Fibroblast of lung (primary cell): ENCODE measurements around the gene GPX8. TPM values are rescaled to one million over a fixed set of nuclear protein-coding genes. Genes with fewer than 3 reads are reported as not detected.

Experiments
- DNase-seq, 2 donors: peaks; one replicate each; pipeline versions ENCODE4 v3.0.0 to v3.0.0-alpha.2; 2010; ENCODE audit warnings: low read depth in 2 of 2
- H2AFZ ChIP-seq: 2 replicates; pipeline ENCODE4 v1.5.1; 2012; ENCODE audit warnings: low read length, control low read depth, inconsistent platforms
- H3K27ac ChIP-seq: 2 replicates; pipeline ENCODE4 v1.5.1; 2011; ENCODE audit warnings: low read length, control low read depth; ENCODE audit not compliant: insufficient read depth
- H3K27me3 ChIP-seq: 2 replicates; pipeline ENCODE4 v1.5.1; 2011; ENCODE audit warnings: mild to moderate bottlenecking, low read length; ENCODE audit not compliant: control insufficient read depth, insufficient read depth
- H3K36me3 ChIP-seq: 2 replicates; pipeline ENCODE4 v1.5.1; 2011; ENCODE audit warnings: low read length; ENCODE audit not compliant: control insufficient read depth, insufficient read depth
- H3K4me1 ChIP-seq: 2 replicates; pipeline ENCODE4 v1.5.1; 2011; ENCODE audit warnings: low read length; ENCODE audit not compliant: control insufficient read depth, insufficient read depth; ENCODE audit errors: extremely low read depth
- H3K4me2 ChIP-seq: 2 replicates; pipeline ENCODE4 v1.5.1; 2011; ENCODE audit warnings: low read length, control low read depth; ENCODE audit not compliant: insufficient read depth; ENCODE audit errors: extremely low read depth
- H3K4me3 ChIP-seq, 4 experiments: fragments of 200-600 bp in 1 of 4; sonication (generic) in 1 of 4; replicated peaks in 1 of 4; 2 replicates each; pipeline ENCODE4 v1.5.1; 2011 to 2016; ENCODE audit warnings: low read length in 4 of 4, low read depth in 3 of 4, mild to moderate bottlenecking in 3 of 4, control low read depth in 2 of 4, inconsistent platforms in 1 of 4, mixed read lengths in 1 of 4; ENCODE audit not compliant: insufficient read depth in 1 of 4; ENCODE audit errors: control extremely low read depth in 1 of 4
- H3K79me2 ChIP-seq: 2 replicates; pipeline ENCODE4 v1.5.1; 2012; ENCODE audit warnings: mild to moderate bottlenecking, low read length, inconsistent platforms; ENCODE audit not compliant: control insufficient read depth, insufficient read depth
- H3K9ac ChIP-seq: 2 replicates; pipeline ENCODE4 v1.5.1; 2011; ENCODE audit warnings: mild to moderate bottlenecking, low read length, control low read depth; ENCODE audit not compliant: insufficient read depth
- H3K9me3 ChIP-seq: 2 replicates; pipeline ENCODE4 v1.5.1; 2012; ENCODE audit warnings: low read depth, low read length; ENCODE audit not compliant: control insufficient read depth, insufficient read depth
- H4K20me1 ChIP-seq: 2 replicates; pipeline ENCODE4 v1.5.1; 2011; ENCODE audit warnings: low read length; ENCODE audit not compliant: control insufficient read depth, insufficient read depth; ENCODE audit errors: extremely low read depth
- EZH2 ChIP-seq: IDR thresholded peaks from 2 replicates; pipeline ENCODE4 v1.5.1; 2012; ENCODE audit warnings: low read length, control low read depth, mild to moderate bottlenecking; ENCODE audit errors: missing control alignments
- polyA plus RNA-seq, 2 donors: library from polyadenylated mRNA; depleted of rRNA in 1 of 2; stranded (reverse) in 1 of 2; unstranded in 1 of 2; fragments of >200 nt; gene quantifications; 2 replicates each; pipeline ENCODE4 v1.2.1, GENCODE V29; 2011 to 2012; ENCODE audit warnings: missing spikeins in 1 of 2
- total RNA-seq: library from RNA; depleted of rRNA; stranded (reverse); fragments of >200 nt; gene quantifications from 2 replicates; pipeline ENCODE4 v1.2.1, GENCODE V29; 2014
- TF ChIP-seq, protein P1 (sequence below), 2 donors: IDR thresholded peaks in 1 of 2; conservative IDR thresholded peaks in 1 of 2; 1 replicate in 1 of 2; 2 replicates in 1 of 2; pipeline ENCODE4 v1.5.1; 2011 to 2012; ENCODE audit warnings: low read length in 2 of 2, control low read depth in 1 of 2, inconsistent platforms in 1 of 2, low read depth in 1 of 2, mild to moderate bottlenecking in 1 of 2

Gene GPX8
- total and polyA plus RNA-seq, 2 donors (not counting 1 experiment from before 2014, with no cell fraction given) = 84.7 to 241 TPM

GRCh38 chr5:55191165-55191564 lies 31.2 kb downstream of the GPX8 start:
- Histone ChIP-seq H3K79me2 (no peaks in the 10 kb centered on the region), H3K27ac (no peak overlapping the region), H3K9me3 (no peaks in the 10 kb centered on the region), H3K9ac (no peak overlapping the region), H2AFZ (no peak overlapping the region), H3K4me3 (no peak overlapping the region), H4K20me1 (no peaks in the 10 kb centered on the region), H3K4me1 (no peaks in the 10 kb centered on the region), H3K27me3 (peaks cover 16% of the 10 kb centered on the region), H3K4me2 (no peak overlapping the region), H3K36me3 (no peaks in the 10 kb centered on the region)
- TF ChIP-seq EZH2 = no peak
- TF ChIP-seq, protein P1, sequence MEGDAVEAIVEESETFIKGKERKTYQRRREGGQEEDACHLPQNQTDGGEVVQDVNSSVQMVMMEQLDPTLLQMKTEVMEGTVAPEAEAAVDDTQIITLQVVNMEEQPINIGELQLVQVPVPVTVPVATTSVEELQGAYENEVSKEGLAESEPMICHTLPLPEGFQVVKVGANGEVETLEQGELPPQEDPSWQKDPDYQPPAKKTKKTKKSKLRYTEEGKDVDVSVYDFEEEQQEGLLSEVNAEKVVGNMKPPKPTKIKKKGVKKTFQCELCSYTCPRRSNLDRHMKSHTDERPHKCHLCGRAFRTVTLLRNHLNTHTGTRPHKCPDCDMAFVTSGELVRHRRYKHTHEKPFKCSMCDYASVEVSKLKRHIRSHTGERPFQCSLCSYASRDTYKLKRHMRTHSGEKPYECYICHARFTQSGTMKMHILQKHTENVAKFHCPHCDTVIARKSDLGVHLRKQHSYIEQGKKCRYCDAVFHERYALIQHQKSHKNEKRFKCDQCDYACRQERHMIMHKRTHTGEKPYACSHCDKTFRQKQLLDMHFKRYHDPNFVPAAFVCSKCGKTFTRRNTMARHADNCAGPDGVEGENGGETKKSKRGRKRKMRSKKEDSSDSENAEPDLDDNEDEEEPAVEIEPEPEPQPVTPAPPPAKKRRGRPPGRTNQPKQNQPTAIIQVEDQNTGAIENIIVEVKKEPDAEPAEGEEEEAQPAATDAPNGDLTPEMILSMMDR (conservative IDR thresholded peaks at IDR 0.05 in 1 of 2, IDR thresholded peaks at IDR 0.05 in 1 of 2; ENCODE audit: low read depth in 1 of 2, low read length in 2 of 2) = no peak
- peak in 1 of 2 donors; percentile 20 for DNase-seq

GRCh38 chr5:55205001-55205400 lies 45.0 kb downstream of the GPX8 start:
- TF ChIP-seq, protein P1 (conservative IDR thresholded peaks at IDR 0.05 in 1 of 2, IDR thresholded peaks at IDR 0.05 in 1 of 2; ENCODE audit: low read depth in 1 of 2, low read length in 2 of 2) = no peak
- no peak for TF ChIP-seq EZH2
- no peaks in the 10 kb centered on the region for H4K20me1 ChIP-seq
- H3K27me3 ChIP-seq = peaks cover under 1% of the 10 kb centered on the region
- no peaks in the 10 kb centered on the region for H3K4me1 ChIP-seq
- no peaks in the 10 kb centered on the region for H3K79me2 ChIP-seq
- DNase-seq = no peak
- H3K4me2 ChIP-seq = no peak overlapping the region
- no peak overlapping the region for H2AFZ ChIP-seq
- H3K36me3 ChIP-seq = no peaks in the 10 kb centered on the region
- no peak overlapping the region for H3K4me3 ChIP-seq
- no peak overlapping the region for H3K27ac ChIP-seq
- H3K9ac ChIP-seq = no peak overlapping the region
- H3K9me3 ChIP-seq = no peaks in the 10 kb centered on the region

- Histone ChIP-seq H2AFZ (no peak overlapping the region), H3K4me3 (no peak overlapping the region), H3K4me2 (no peak overlapping the region), H3K9ac (no peak overlapping the region), H3K27ac (no peak overlapping the region), H3K9me3 (no peaks in the 10 kb centered on the region), H3K79me2 (no peaks in the 10 kb centered on the region), H3K4me1 (no peaks in the 10 kb centered on the region), H3K36me3 (no peaks in the 10 kb centered on the region), H3K27me3 (no peaks in the 10 kb centered on the region), H4K20me1 (no peaks in the 10 kb centered on the region)
- DNase-seq = no peak
- TF ChIP-seq, protein P1 (conservative IDR thresholded peaks at IDR 0.05 in 1 of 2, IDR thresholded peaks at IDR 0.05 in 1 of 2; ENCODE audit: low read depth in 1 of 2, low read length in 2 of 2) = no peak
- TF ChIP-seq EZH2 = no peak
These were observed 51.4 kb downstream of the GPX8 start for GRCh38 chr5:55211184-55211874.

Other genes with a start within 250 kb of the GPX8 start
- gene ESM1, start 174.6 kb upstream of the GPX8 start, total RNA-seq = 1.5 and 1.8 TPM in 2 replicates
- gene ESM1, start 174.6 kb upstream of the GPX8 start, polyA plus RNA-seq = 0.50 and 2.6 TPM in 2 replicates
- gene GZMK, start 135.9 kb upstream of the GPX8 start, total RNA-seq = not detected in 2 replicates
- gene GZMK, start 135.9 kb upstream of the GPX8 start, polyA plus RNA-seq = not detected in 2 replicates
- gene GZMA, start 57.5 kb upstream of the GPX8 start, total RNA-seq = not detected in 2 replicates
- not detected in 2 replicates for gene GZMA, start 57.5 kb upstream of the GPX8 start, polyA plus RNA-seq
- gene CDC20B, start 13.0 kb downstream of the GPX8 start, total RNA-seq = under 0.01 TPM in 1 of 2 replicates, not detected in the other
- 0.12 TPM in 1 of 2 replicates, not detected in the other for gene CDC20B, start 13.0 kb downstream of the GPX8 start, polyA plus RNA-seq
- gene MCIDAS, start 67.1 kb downstream of the GPX8 start, total RNA-seq = not detected in 2 replicates
- gene MCIDAS, start 67.1 kb downstream of the GPX8 start, polyA plus RNA-seq = not detected in 2 replicates
- not detected in 2 replicates for gene CCNO, start 73.4 kb downstream of the GPX8 start, total RNA-seq
- 0.03 TPM in 1 of 2 replicates, not detected in the other for gene CCNO, start 73.4 kb downstream of the GPX8 start, polyA plus RNA-seq
- gene DHX29, start 147.5 kb downstream of the GPX8 start, total RNA-seq = 36.0 and 38.5 TPM in 2 replicates
- gene DHX29, start 147.5 kb downstream of the GPX8 start, polyA plus RNA-seq = 8.1 and 10.8 TPM in 2 replicates
- gene MTREX, start 147.8 kb downstream of the GPX8 start, total RNA-seq = 85.7 and 107 TPM in 2 replicates
- 54.1 and 60.5 TPM in 2 replicates for gene MTREX, start 147.8 kb downstream of the GPX8 start, polyA plus RNA-seq